Suprapubic skin (tissue), 4 donors: ENCODE data around the gene CHID1.

Experiments
- CTCF ChIP-seq, 2 donors: fragments of 200-600 bp in 1 of 2; fragments of 450-650 bp in 1 of 2; sonication (generic) in 1 of 2; IDR thresholded peaks; one replicate each; pipeline ENCODE4 v1.5.1; 2016 to 2019; ENCODE audit warnings: antibody characterized with exemption in 2 of 2, mild to moderate bottlenecking in 1 of 2, moderate library complexity in 1 of 2
- EP300 ChIP-seq: sonication (generic); formaldehyde crosslinking; IDR thresholded peaks from one replicate; pipeline ENCODE4 v1.6.1; 2017; ENCODE audit warnings: antibody characterized with exemption
- POLR2AphosphoS5 ChIP-seq, 3 donors: sonication (generic); formaldehyde crosslinking; IDR thresholded peaks; one replicate each; pipeline ENCODE4 v1.6.1; 2017; ENCODE audit warnings: antibody characterized with exemption in 3 of 3

DNA sequence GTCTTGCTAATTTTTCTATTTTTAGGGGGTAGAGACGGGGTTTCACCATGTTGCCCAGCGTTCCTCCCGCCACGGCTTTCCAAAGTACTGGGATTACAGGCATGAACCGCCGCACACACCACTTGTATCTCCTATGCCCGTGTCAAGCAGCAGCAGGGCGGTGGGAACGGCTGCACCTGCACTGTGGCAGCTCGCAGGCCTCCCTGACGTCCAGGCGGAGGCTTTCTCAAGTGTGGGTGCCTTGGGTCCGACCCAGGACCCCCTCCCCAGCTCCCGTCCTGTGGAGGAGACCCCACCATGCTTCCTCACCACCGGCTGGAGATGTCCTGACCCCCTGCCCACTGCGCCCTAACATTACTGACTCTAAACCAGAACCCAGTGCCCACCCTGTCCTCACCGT lies 42.2 kb downstream of the CHID1 start:
- no peak for TF ChIP-seq POLR2AphosphoS5 (IDR thresholded peaks at IDR 0.05)
- no peak for TF ChIP-seq CTCF (IDR thresholded peaks at IDR 0.05)
- TF ChIP-seq EP300, result no peak
